Endothelial cell of umbilical vein (primary cell): ENCODE measurements around the gene GTF3C5.

Experiments
- CTCF ChIP-seq, 2 donors: IDR thresholded peaks; 1 replicate in 1 of 2; 2 replicates in 1 of 2; pipeline ENCODE4 v1.5.1; 2011; ENCODE audit warnings: low read length in 2 of 2, mild to moderate bottlenecking in 2 of 2, moderate library complexity in 2 of 2, control low read depth in 1 of 2, inconsistent platforms in 1 of 2, low read depth in 1 of 2; ENCODE audit not compliant: insufficient read depth in 1 of 2; ENCODE audit errors: extremely low read depth in 1 of 2
- EZH2 ChIP-seq: IDR thresholded peaks from 2 replicates; pipeline ENCODE4 v1.6.1; 2012; ENCODE audit warnings: borderline replicate concordance, low read depth, mild to moderate bottlenecking, moderate library complexity, low read length, inconsistent platforms; ENCODE audit not compliant: severe bottlenecking
- MAX ChIP-seq: IDR thresholded peaks from 2 replicates; pipeline ENCODE4 v1.6.1; 2011; ENCODE audit not compliant: insufficient read depth, insufficient read length
- MYC ChIP-seq: IDR thresholded peaks from one replicate; pipeline ENCODE4 v1.6.1; 2011; ENCODE audit warnings: mild to moderate bottlenecking, low read depth, low read length
- POLR2A ChIP-seq: IDR thresholded peaks from 2 replicates; pipeline ENCODE4 v1.6.1; 2012; ENCODE audit warnings: low read depth, mild to moderate bottlenecking, control low read depth, low read length

GRCh38 chr9:133104718-133105460 is 74.1 kb downstream of the GTF3C5 start:
- no peak for TF ChIP-seq CTCF (IDR thresholded peaks at IDR 0.05; ENCODE audit: extremely low read depth in 1 of 2, insufficient read depth in 1 of 2, low read depth in 1 of 2, low read length in 2 of 2)
- no peak for TF ChIP-seq EZH2
- no peak for TF ChIP-seq POLR2A
- TF ChIP-seq MYC = no peak
- TF ChIP-seq MAX = no peak
